ENCODE data around the gene KRT75.

The KRT75 gene

GRCh38 chr12:52434760-52435530 is 774 bp upstream of the KRT75 start:
- DNase-seq (ENCODE audit: insufficient read length, low spot score) (no peak), FAIRE-seq (no peak)
- TF ChIP-seq POLR2AphosphoS5 (IDR thresholded peaks at IDR 0.05; ENCODE audit: low read depth, low read length) (no peak), TAF1 (IDR thresholded peaks at IDR 0.05; ENCODE audit: low read depth, low read length) (no peak), PAX5 (IDR thresholded peaks at IDR 0.05; ENCODE audit: insufficient read depth, low read length, severe bottlenecking) (no peak), POU2F2 (IDR thresholded peaks at IDR 0.05; ENCODE audit: low read depth, low read length) (no peak), POLR2A (IDR thresholded peaks at IDR 0.05; ENCODE audit: low read depth, low read length) (no peak), SPI1 (IDR thresholded peaks at IDR 0.05; ENCODE audit: low read depth, low read length) (no peak)

- no peak for DNase-seq (ENCODE audit: insufficient read length, low spot score)
- TF ChIP-seq SPI1 (IDR thresholded peaks at IDR 0.05; ENCODE audit: low read depth, low read length), result no peak
- TF ChIP-seq PAX5 (IDR thresholded peaks at IDR 0.05; ENCODE audit: insufficient read depth, low read length, severe bottlenecking), result no peak
- no peak for TF ChIP-seq TAF1 (IDR thresholded peaks at IDR 0.05; ENCODE audit: low read depth, low read length)
- TF ChIP-seq POLR2AphosphoS5 (IDR thresholded peaks at IDR 0.05; ENCODE audit: low read depth, low read length), result no peak
- TF ChIP-seq POU2F2 (IDR thresholded peaks at IDR 0.05; ENCODE audit: low read depth, low read length), result no peak
- no peak for FAIRE-seq
Measured at GRCh38 chr12:52433501-52434080, 580 bp downstream of the KRT75 start.

GRCh38 chr12:52432559-52433207 is 1.5 kb downstream of the KRT75 start:
- DNase-seq (ENCODE audit: insufficient read length, low spot score), result no peak

DNA sequence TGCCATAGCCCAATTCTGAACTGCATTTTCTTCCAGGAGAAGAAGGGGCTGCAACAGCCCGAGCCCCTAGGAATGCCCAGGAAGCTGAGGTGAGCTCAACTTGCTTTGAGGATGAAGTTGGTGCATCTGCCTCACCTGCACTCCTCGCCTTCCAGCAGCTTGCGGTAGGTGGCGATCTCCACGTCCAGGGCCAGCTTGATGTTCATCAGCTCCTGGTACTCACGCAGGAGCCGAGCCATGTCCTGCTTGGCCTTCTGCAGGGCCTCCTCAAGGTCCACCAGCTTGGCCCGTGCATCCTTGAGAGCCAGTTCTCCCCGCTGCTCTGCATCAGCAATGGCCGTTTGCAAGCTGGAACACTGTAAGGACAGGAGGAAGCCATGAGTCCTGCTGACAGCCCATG is 6.0 kb downstream of the KRT75 start:
- TF ChIP-seq POU2F2 (IDR thresholded peaks at IDR 0.05; ENCODE audit: low read depth, low read length) (no peak), POLR2AphosphoS5 (IDR thresholded peaks at IDR 0.05; ENCODE audit: low read depth, low read length) (no peak), POLR2A (IDR thresholded peaks at IDR 0.05; ENCODE audit: low read depth, low read length) (no peak), TAF1 (IDR thresholded peaks at IDR 0.05; ENCODE audit: low read depth, low read length) (no peak), SPI1 (IDR thresholded peaks at IDR 0.05; ENCODE audit: low read depth, low read length) (no peak), PAX5 (IDR thresholded peaks at IDR 0.05; ENCODE audit: insufficient read depth, low read length, severe bottlenecking) (no peak)
- FAIRE-seq (no peak), DNase-seq (ENCODE audit: insufficient read length, low spot score) (no peak)

More at GRCh38 chr12:52432559-52433207, 1.5 kb downstream of the KRT75 start:
- TF ChIP-seq POLR2AphosphoS5 (IDR thresholded peaks at IDR 0.05; ENCODE audit: low read depth, low read length) (no peak), SPI1 (IDR thresholded peaks at IDR 0.05; ENCODE audit: low read depth, low read length) (no peak), PAX5 (IDR thresholded peaks at IDR 0.05; ENCODE audit: insufficient read depth, low read length, severe bottlenecking) (no peak), POU2F2 (IDR thresholded peaks at IDR 0.05; ENCODE audit: low read depth, low read length) (no peak), POLR2A (IDR thresholded peaks at IDR 0.05; ENCODE audit: low read depth, low read length) (no peak), TAF1 (IDR thresholded peaks at IDR 0.05; ENCODE audit: low read depth, low read length) (no peak)
- no peak for FAIRE-seq

DNA sequence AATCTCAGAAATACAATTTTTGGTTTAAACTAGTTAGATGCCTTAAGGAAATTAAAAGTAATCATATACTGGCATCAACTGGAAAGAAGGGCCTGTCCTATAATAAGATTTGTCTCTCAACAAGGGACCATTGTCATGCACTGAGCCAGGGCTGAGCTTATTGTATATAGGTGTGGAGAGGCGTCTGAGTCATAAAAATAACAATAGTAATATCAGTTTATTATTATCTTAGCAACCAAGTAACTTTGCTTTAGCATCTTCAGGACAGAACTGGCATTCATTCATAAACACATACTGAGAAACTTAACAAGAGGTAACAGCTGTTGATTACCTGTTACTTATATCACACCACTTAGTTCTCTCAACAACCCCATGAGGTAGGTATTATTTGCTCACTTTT is 7.1 kb downstream of the KRT75 start:
- DNase-seq (ENCODE audit: insufficient read length, low spot score) (no peak), FAIRE-seq (no peak)
- TF ChIP-seq POU2F2 (IDR thresholded peaks at IDR 0.05; ENCODE audit: low read depth, low read length) (no peak), PAX5 (IDR thresholded peaks at IDR 0.05; ENCODE audit: insufficient read depth, low read length, severe bottlenecking) (no peak), TAF1 (IDR thresholded peaks at IDR 0.05; ENCODE audit: low read depth, low read length) (no peak), POLR2AphosphoS5 (IDR thresholded peaks at IDR 0.05; ENCODE audit: low read depth, low read length) (no peak), POLR2A (IDR thresholded peaks at IDR 0.05; ENCODE audit: low read depth, low read length) (no peak), SPI1 (IDR thresholded peaks at IDR 0.05; ENCODE audit: low read depth, low read length) (no peak)

DNA sequence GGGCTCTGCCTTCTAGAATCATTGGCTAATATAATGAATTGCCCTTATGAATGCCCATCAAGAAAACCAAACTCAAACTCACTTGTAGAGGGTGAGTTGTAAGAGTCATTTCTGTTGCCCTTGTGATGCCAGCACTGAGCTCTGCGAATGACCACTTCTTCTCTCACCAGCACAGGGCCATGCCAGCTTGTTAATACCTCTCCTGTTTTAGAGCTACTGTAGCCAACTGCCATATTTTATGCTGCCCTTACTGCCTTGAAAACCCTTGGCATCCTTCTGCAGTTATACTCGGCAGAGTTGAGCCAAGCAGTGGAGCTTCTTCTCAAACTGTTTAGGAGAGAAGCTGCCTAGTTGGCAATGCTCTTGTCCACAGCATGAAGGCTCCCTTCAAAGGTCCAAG is 8.1 kb downstream of the KRT75 start:
- DNase-seq (ENCODE audit: insufficient read length, low spot score) (no peak), FAIRE-seq (no peak)
- TF ChIP-seq PAX5 (IDR thresholded peaks at IDR 0.05; ENCODE audit: insufficient read depth, low read length, severe bottlenecking), result no peak
- TF ChIP-seq SPI1 (IDR thresholded peaks at IDR 0.05; ENCODE audit: low read depth, low read length), result no peak
- no peak for TF ChIP-seq POU2F2 (IDR thresholded peaks at IDR 0.05; ENCODE audit: low read depth, low read length)
- no peak for TF ChIP-seq POLR2A (IDR thresholded peaks at IDR 0.05; ENCODE audit: low read depth, low read length)
- no peak for TF ChIP-seq POLR2AphosphoS5 (IDR thresholded peaks at IDR 0.05; ENCODE audit: low read depth, low read length)
- no peak for TF ChIP-seq TAF1 (IDR thresholded peaks at IDR 0.05; ENCODE audit: low read depth, low read length)

DNA sequence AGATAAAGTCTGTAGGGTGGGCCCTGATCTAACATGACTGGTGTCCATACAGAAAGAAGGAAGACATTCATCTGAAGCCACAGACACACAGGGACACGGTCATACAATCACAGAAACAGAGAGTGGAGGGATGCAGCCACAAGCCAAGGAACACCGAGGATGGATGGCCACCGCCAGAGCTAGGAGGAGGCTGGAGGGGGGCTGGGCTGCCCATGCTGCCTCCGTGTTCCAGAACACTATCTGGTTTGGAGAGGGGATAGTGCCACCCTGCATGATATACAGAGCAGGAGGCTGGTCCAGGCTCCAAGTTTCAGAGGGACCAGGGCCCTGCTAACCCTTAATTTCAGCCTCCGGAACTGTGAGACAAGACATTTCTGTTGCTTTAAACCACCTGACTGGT is 8.7 kb downstream of the KRT75 start:
- no peak for DNase-seq (ENCODE audit: insufficient read length, low spot score)
- no peak for TF ChIP-seq SPI1 (IDR thresholded peaks at IDR 0.05; ENCODE audit: low read depth, low read length)
- TF ChIP-seq POLR2AphosphoS5 (IDR thresholded peaks at IDR 0.05; ENCODE audit: low read depth, low read length), result no peak
- TF ChIP-seq TAF1 (IDR thresholded peaks at IDR 0.05; ENCODE audit: low read depth, low read length), result no peak
- no peak for TF ChIP-seq POU2F2 (IDR thresholded peaks at IDR 0.05; ENCODE audit: low read depth, low read length)
- no peak for TF ChIP-seq POLR2A (IDR thresholded peaks at IDR 0.05; ENCODE audit: low read depth, low read length)
- TF ChIP-seq PAX5 (IDR thresholded peaks at IDR 0.05; ENCODE audit: insufficient read depth, low read length, severe bottlenecking), result no peak
- no peak for FAIRE-seq

DNA sequence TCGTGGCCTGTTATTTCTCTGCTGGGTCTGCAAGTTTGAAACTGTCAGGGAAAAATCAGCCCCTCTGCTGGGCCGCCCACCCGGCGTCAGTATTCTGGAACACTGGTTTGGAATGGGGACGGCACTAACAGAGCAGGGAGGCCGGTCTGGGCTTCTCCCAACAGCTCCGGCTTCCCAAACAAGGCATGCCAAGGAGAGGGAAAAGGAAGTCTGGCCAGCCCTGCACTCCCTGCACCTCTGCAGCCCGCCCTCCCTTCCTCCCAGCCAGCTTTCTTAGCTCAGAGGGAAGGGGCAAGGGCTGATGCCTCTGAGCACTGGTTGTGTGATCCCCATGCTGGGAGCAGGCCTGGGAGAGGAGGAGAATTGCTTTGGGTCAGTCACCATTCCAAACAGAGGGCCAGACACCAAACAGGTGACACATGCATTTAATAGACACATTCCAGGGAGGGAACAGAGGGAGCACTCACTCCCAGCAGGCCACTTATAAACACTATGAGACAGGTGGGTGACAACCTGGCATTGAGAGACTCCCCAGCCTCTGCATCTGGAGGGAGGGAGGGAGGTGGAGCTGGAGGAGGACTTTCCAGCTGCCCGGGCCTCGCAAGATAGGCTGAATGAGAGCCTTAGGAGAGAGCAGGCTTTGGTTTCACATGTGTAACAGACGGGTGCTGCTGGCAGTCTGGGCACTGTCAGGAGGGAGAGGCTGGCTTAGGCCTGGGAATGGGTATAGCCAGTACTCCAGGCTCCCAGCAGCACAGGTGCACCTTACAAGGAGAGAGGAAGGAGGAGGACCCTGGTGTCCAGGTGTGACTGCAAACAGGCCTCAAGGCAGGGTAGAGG is 10.3 kb downstream of the KRT75 start:
- TF ChIP-seq POU2F2 (IDR thresholded peaks at IDR 0.05; ENCODE audit: low read depth, low read length), result no peak
- no peak for TF ChIP-seq POLR2A (IDR thresholded peaks at IDR 0.05; ENCODE audit: low read depth, low read length)
- no peak for TF ChIP-seq PAX5 (IDR thresholded peaks at IDR 0.05; ENCODE audit: insufficient read depth, low read length, severe bottlenecking)
- TF ChIP-seq SPI1 (IDR thresholded peaks at IDR 0.05; ENCODE audit: low read depth, low read length), result no peak
- no peak for TF ChIP-seq TAF1 (IDR thresholded peaks at IDR 0.05; ENCODE audit: low read depth, low read length)
- no peak for TF ChIP-seq POLR2AphosphoS5 (IDR thresholded peaks at IDR 0.05; ENCODE audit: low read depth, low read length)
- DNase-seq (ENCODE audit: insufficient read length, low spot score) (no peak), FAIRE-seq (no peak)

All from GM12891 (cell line).